ENCODE data around the gene SLC10A2. TPM values are rescaled to one million over a fixed set of nuclear protein-coding genes. Genes with fewer than 3 reads are reported as not detected.

The SLC10A2 gene
- total and polyA plus RNA-seq, 4 donors = not detected

DNA sequence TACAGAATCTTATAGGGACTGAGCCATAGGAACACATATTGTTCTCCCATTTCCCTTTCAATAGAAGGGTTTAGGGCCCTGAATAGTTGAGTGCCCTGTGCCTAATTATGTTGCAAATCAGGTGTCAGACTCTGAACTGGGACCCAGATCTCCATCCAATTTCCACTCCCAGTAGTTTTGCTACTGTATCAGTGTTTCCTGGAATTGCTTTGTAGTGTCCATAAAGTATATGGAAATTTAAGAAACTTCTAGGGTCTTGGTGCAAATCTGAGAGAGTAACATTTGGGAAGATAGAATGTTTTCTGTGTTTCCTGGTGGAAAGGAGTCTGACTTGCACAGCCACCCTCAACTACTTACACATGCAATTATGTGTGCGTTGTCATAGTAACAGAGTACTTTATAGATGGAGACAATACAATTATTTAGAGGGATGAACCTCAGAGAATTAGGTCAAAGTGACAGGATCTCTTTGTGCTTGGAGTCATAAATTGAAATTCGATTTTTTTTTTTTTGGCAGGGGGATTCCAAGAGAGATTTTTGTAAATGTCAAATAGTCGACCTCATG lies 646 bp upstream of the SLC10A2 start:
- Histone ChIP-seq H3K9me3 (ENCODE audit: control insufficient read depth in 4 of 4, low read length in 3 of 4) (no peaks in the 10 kb centered on the region), H3K4me3 (ENCODE audit: low read depth in 1 of 3, low read length in 3 of 3) (no peak overlapping the region), H3K4me1 (ENCODE audit: control insufficient read depth in 4 of 4, insufficient read depth in 4 of 4, low read length in 3 of 4) (no peaks in the 10 kb centered on the region), H3K27me3 (ENCODE audit: control insufficient read depth in 4 of 4, insufficient read depth in 4 of 4, low read length in 3 of 4) (no peaks in the 10 kb centered on the region), H3K36me3 (ENCODE audit: control insufficient read depth in 4 of 4, insufficient read depth in 3 of 4, low read depth in 1 of 4, low read length in 3 of 4) (no peaks in the 10 kb centered on the region), H3K27ac (ENCODE audit: low read depth in 1 of 2, low read length in 2 of 2) (no peak overlapping the region), H3K9ac (ENCODE audit: low read depth in 1 of 2, low read length in 2 of 2) (no peak overlapping the region)
- DNase-seq (ENCODE audit: low spot score) = no peak
- 61% methylated on average over 3 of the region's 3 CpGs for WGBS
- no peak for TF ChIP-seq YY1 (IDR thresholded peaks at IDR 0.05)
- TF ChIP-seq NR2F2 (IDR thresholded peaks at IDR 0.05) = no peak
- no peak for TF ChIP-seq GABPA (IDR thresholded peaks at IDR 0.05 in 1 of 2, conservative IDR thresholded peaks at IDR 0.05 in 1 of 2)
- TF ChIP-seq, protein P1, sequence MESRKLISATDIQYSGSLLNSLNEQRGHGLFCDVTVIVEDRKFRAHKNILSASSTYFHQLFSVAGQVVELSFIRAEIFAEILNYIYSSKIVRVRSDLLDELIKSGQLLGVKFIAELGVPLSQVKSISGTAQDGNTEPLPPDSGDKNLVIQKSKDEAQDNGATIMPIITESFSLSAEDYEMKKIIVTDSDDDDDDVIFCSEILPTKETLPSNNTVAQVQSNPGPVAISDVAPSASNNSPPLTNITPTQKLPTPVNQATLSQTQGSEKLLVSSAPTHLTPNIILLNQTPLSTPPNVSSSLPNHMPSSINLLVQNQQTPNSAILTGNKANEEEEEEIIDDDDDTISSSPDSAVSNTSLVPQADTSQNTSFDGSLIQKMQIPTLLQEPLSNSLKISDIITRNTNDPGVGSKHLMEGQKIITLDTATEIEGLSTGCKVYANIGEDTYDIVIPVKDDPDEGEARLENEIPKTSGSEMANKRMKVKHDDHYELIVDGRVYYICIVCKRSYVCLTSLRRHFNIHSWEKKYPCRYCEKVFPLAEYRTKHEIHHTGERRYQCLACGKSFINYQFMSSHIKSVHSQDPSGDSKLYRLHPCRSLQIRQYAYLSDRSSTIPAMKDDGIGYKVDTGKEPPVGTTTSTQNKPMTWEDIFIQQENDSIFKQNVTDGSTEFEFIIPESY (IDR thresholded peaks at IDR 0.05) = no peak
- no peak for TF ChIP-seq FOXA2 (IDR thresholded peaks at IDR 0.05)
- no peak for TF ChIP-seq FOXA1 (IDR thresholded peaks at IDR 0.05)
- TF ChIP-seq TAF1 (conservative IDR thresholded peaks at IDR 0.05) = no peak
- no peak for TF ChIP-seq RXRA (IDR thresholded peaks at IDR 0.05)
- no peak for TF ChIP-seq EGR1 (IDR thresholded peaks at IDR 0.05; ENCODE audit: low read depth in 2 of 2)
- TF ChIP-seq, protein P2, sequence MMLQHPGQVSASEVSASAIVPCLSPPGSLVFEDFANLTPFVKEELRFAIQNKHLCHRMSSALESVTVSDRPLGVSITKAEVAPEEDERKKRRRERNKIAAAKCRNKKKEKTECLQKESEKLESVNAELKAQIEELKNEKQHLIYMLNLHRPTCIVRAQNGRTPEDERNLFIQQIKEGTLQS (IDR thresholded peaks at IDR 0.05) = no peak
- TF ChIP-seq, protein P3, sequence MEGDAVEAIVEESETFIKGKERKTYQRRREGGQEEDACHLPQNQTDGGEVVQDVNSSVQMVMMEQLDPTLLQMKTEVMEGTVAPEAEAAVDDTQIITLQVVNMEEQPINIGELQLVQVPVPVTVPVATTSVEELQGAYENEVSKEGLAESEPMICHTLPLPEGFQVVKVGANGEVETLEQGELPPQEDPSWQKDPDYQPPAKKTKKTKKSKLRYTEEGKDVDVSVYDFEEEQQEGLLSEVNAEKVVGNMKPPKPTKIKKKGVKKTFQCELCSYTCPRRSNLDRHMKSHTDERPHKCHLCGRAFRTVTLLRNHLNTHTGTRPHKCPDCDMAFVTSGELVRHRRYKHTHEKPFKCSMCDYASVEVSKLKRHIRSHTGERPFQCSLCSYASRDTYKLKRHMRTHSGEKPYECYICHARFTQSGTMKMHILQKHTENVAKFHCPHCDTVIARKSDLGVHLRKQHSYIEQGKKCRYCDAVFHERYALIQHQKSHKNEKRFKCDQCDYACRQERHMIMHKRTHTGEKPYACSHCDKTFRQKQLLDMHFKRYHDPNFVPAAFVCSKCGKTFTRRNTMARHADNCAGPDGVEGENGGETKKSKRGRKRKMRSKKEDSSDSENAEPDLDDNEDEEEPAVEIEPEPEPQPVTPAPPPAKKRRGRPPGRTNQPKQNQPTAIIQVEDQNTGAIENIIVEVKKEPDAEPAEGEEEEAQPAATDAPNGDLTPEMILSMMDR (IDR thresholded peaks at IDR 0.05; ENCODE audit: low read depth, low read length, missing input control) = no peak
- no peak for TF ChIP-seq HNF4A (conservative IDR thresholded peaks at IDR 0.05)
- TF ChIP-seq, protein P4, sequence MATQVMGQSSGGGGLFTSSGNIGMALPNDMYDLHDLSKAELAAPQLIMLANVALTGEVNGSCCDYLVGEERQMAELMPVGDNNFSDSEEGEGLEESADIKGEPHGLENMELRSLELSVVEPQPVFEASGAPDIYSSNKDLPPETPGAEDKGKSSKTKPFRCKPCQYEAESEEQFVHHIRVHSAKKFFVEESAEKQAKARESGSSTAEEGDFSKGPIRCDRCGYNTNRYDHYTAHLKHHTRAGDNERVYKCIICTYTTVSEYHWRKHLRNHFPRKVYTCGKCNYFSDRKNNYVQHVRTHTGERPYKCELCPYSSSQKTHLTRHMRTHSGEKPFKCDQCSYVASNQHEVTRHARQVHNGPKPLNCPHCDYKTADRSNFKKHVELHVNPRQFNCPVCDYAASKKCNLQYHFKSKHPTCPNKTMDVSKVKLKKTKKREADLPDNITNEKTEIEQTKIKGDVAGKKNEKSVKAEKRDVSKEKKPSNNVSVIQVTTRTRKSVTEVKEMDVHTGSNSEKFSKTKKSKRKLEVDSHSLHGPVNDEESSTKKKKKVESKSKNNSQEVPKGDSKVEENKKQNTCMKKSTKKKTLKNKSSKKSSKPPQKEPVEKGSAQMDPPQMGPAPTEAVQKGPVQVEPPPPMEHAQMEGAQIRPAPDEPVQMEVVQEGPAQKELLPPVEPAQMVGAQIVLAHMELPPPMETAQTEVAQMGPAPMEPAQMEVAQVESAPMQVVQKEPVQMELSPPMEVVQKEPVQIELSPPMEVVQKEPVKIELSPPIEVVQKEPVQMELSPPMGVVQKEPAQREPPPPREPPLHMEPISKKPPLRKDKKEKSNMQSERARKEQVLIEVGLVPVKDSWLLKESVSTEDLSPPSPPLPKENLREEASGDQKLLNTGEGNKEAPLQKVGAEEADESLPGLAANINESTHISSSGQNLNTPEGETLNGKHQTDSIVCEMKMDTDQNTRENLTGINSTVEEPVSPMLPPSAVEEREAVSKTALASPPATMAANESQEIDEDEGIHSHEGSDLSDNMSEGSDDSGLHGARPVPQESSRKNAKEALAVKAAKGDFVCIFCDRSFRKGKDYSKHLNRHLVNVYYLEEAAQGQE (IDR thresholded peaks at IDR 0.05) = no peak
- TF ChIP-seq, protein P5, sequence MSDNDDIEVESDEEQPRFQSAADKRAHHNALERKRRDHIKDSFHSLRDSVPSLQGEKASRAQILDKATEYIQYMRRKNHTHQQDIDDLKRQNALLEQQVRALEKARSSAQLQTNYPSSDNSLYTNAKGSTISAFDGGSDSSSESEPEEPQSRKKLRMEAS (IDR thresholded peaks at IDR 0.05) = no peak

DNA sequence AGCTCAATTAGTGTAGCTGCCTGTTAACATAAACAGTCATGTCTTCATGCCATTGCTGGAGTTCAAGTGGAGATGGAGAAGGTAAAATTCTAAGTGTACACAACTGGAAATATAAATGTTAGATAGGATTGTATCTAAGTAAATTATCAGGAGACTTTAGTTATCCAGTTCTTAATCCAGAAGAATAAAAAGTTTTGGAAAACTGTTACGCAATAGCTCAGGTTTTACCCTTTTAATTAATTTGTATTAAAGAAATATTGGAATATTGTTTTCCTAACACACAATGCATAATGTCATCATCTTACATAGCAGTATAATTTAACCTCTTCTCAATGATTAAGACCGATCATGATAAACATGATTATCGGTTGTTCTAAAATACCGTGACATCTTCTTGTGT lies 2.8 kb downstream of the SLC10A2 start:
- Histone ChIP-seq H3K9me3 (ENCODE audit: control insufficient read depth in 4 of 4, low read length in 3 of 4) (no peaks in the 10 kb centered on the region), H3K36me3 (ENCODE audit: control insufficient read depth in 4 of 4, insufficient read depth in 3 of 4, low read depth in 1 of 4, low read length in 3 of 4) (no peaks in the 10 kb centered on the region), H3K27me3 (ENCODE audit: control insufficient read depth in 4 of 4, insufficient read depth in 4 of 4, low read length in 3 of 4) (no peaks in the 10 kb centered on the region), H3K9ac (ENCODE audit: low read depth in 1 of 2, low read length in 2 of 2) (no peak overlapping the region), H3K27ac (ENCODE audit: low read depth in 1 of 2, low read length in 2 of 2) (no peak overlapping the region), H3K4me1 (ENCODE audit: control insufficient read depth in 4 of 4, insufficient read depth in 4 of 4, low read length in 3 of 4) (no peaks in the 10 kb centered on the region), H3K4me3 (ENCODE audit: low read depth in 1 of 3, low read length in 3 of 3) (no peak overlapping the region)
- WGBS = 96% methylated on average over 4 of the region's 4 CpGs
- no peak for DNase-seq (ENCODE audit: low spot score)
- TF ChIP-seq RAD21 (IDR thresholded peaks at IDR 0.05) = no peak
- TF ChIP-seq NR2F2 (IDR thresholded peaks at IDR 0.05) = no peak
- no peak for TF ChIP-seq JUND (IDR thresholded peaks at IDR 0.05)
- TF ChIP-seq TAF1 (conservative IDR thresholded peaks at IDR 0.05) = no peak
- TF ChIP-seq, protein P3 (IDR thresholded peaks at IDR 0.05; ENCODE audit: low read depth, low read length, missing input control) = no peak
- no peak for TF ChIP-seq FOXA2 (IDR thresholded peaks at IDR 0.05)
- TF ChIP-seq, protein P4 (IDR thresholded peaks at IDR 0.05) = no peak
- TF ChIP-seq EGR1 (IDR thresholded peaks at IDR 0.05; ENCODE audit: low read depth in 2 of 2) = no peak
- TF ChIP-seq, protein P2 (IDR thresholded peaks at IDR 0.05) = no peak
